GM18508 (cell line): ENCODE data around the gene TMEM191C.
"Not testable (repeated sequence)": the region's sequence is repeated elsewhere in the genome, so short reads cannot be mapped to it uniquely, and the experiment has no call there.

ENCODE experiments used
- ATAC-seq: cut with Tn5 transposase; IDR thresholded peaks from one replicate; pipeline ENCODE4 v1.9.1; 2021; ENCODE audit warnings: moderate number of reproducible peaks; ENCODE audit not compliant: insufficient read depth, unreplicated experiment

Gene TMEM191C

DNA sequence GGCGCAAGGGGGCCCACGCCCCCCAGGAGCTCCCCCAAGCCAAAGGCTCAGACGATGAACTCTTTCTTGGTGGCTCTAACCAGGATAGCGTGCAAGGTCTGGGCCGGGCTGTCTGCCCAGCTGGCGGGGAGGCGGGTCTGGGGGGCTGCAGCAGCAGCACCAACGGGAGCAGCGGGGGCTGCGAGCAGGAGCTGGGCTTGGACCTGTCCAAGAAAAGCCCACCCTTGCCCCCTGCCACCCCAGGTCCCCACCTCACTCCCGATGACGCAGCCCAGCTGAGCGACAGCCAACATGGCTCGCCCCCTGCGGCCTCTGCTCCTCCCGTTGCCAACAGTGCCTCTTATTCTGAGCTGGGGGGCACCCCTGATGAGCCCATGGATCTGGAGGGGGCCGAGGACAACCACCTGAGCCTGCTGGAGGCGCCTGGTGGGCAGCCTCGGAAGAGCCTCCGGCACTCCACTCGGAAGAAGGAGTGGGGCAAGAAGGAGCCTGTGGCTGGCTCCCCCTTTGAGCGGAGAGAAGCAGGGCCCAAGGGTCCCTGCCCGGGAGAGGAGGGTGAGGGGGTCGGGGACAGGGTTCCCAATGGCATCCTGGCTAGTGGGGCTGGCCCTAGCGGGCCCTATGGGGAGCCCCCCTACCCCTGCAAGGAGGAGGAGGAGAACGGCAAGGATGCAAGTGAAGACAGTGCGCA, 21.6 kb upstream of the TMEM191C start:
- ATAC-seq: no peak

- ATAC-seq: no peak
Observed at GRCh38 chr22:21446128-21446826, 20.9 kb upstream of the TMEM191C start.

DNA sequence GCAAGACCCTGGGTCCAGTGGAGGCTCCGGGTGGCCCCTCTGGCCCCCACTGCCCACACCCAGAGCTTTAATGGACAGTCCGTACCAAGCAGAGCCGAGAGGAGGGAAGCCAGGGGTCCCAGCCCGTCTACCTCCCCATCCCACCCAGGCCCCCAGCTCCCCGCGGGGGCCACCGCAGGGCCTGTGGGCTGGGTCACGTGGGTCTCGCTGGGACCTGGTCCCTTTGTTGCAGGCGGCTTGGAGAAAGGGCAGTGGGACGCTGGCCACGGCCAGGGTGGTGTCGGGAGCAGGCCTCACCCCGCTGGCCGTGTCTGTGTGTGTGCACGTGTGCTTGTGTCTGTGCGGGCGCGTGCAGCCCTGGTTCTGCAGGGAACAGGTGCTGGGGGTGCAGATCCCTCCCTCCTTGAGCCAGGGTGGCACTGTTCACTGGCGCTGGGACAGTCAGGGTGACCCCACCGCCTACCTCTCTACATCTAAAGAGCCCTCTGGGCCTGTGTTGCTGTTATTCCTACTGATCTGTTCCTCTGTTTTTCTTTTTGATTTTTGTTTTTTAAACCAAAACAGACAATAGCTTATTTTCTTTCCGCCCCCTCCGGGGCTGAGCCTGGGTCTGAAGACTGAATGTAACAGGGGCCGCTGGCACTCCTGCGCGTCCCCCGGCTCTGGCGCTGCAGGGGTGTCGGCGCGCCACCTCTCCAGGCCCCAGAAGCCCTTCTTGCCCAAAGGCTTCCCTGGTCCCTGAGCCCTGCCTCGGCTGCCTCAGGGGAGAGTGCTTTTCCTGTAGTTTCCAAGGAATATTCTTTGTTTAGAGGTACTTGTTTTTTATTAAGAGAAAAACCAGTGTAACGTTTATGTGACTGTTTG, 20.1 kb upstream of the TMEM191C start:
- no peak for ATAC-seq

DNA sequence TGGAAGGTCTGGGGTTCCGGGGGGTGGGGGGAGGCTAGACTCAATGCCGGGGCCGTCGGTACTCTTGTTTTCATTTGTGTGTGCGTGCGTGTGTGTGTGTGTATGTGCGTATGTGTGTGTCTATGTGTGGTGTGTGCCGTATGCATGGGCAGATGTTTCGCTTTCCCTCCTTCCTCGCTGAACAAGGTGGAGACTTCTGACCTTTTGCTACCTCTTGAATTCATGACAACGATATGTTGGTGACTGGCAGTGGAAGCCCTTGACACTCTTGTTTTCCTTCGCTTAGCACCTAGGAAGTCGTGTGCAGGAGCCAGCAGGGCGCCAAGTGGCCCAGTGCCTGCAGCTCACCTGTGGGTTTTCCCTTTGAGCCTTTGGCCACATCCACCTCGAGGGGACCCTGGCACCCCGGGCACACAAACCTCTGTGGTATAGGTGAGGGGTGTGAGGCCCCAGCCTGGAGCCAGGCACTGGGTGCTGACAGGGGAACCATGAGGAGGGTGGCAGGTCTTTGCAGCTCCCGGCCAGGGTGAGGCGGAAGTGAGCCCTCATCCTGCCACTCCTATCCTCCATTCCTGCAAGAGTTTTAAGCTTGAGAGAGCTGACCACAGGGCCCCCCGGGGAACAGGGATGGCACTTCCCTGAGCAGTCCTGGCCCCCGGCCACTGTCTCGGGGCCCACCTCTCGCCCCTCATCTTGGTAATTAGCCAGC, 19.3 kb upstream of the TMEM191C start:
- ATAC-seq: no peak

DNA sequence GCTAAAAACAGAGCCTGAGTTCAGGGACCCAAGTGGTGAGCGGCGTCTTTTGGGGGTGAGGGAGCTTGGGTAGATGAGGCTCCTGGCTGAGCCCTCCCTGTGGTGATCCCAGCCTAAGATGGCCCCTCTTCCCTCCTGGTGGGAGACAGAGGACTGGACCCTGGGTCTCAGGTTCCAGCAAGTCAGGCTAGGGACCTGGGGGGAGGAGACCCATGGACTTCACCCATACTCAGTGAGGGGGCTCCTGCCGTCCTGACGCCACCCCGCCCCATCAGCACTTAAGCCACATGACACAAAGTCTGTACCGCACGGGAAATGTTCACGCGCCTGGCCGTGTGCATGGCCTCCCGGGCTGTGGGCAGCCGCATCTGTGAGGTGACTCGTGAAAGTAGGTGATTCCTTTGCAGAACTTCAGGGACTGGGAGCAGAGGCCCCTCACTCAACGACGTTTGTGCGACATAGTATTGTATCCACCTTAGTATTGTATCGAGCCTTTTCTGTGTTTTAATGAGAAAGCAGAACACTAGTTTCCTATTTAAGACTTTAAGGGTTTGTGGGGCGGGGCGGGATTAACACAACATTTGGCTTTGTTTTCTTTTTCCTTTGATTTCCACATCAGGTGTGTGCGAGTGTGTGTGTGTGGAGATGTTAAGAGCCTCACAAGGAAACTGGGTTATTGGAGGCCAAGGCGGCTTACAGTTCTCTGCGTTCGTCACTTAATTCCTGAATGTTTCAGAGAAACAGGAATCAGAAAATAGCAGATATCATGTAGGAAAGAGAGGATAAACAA, 18.4 kb upstream of the TMEM191C start:
- ATAC-seq: no peak

DNA sequence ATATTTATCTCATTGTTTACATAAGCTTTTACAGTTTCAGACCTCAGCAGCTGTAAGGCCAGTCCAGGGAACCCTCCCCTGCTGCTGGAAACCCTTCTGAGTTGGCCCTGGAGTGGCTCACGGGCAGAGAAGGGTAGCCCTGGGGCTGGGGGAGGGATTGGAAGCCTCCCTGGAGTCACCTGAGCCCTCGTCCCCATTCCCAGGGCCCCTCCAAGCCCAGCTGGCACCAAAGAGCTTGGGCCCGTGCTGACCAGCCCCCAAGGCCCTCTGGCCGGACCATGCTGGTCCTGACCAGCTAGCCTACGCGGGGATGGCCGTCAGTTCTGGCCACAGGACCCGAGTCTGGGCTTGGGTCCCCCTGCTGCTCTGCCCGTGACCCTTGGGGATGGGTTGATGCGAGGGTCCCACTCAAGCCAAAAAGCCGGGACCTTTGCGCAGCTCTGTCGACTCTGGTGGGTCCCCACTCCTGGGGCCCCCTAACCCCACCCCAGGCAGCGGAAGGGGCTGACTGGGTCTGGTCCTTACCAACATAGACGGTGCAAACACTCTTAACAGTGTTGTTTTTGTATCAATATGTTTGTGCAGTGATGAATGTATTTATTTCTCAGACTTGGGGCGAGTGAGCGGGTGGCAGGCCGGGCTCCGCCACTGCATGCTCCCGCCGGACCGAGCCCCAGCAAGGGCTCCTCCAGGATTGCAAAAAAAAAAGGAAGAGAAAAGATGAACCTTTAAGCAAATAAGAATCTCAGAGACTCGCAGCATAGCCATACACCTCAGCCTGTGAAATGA, 17.5 kb upstream of the TMEM191C start:
- ATAC-seq: no peak

- no peak for ATAC-seq
Observed at GRCh38 chr22:21450320-21450831, 16.8 kb upstream of the TMEM191C start.

DNA sequence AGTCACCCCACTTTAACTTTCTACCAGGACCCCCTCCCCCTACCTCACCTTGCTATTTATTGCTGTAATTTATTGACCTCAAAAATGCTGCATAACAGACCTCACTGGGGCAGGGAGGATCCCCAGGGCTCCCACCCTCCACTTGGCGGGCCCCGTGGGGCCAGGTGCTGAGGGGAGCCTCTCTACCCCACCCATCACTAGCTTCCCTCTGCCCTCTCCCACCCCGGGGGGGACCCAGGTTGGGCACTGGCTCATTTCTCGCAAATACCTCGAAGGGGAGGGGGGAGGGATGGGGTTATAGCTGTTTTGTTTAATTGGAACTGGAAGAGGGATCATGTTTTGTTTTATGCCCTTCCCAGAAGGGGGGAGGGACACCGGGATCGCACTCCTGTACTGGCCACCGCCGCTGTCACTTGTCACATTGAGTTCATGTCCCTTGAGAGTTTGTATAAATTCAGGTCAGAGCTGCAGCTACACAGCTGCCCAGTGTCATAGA, 16.3 kb upstream of the TMEM191C start:
- ATAC-seq: no peak

DNA sequence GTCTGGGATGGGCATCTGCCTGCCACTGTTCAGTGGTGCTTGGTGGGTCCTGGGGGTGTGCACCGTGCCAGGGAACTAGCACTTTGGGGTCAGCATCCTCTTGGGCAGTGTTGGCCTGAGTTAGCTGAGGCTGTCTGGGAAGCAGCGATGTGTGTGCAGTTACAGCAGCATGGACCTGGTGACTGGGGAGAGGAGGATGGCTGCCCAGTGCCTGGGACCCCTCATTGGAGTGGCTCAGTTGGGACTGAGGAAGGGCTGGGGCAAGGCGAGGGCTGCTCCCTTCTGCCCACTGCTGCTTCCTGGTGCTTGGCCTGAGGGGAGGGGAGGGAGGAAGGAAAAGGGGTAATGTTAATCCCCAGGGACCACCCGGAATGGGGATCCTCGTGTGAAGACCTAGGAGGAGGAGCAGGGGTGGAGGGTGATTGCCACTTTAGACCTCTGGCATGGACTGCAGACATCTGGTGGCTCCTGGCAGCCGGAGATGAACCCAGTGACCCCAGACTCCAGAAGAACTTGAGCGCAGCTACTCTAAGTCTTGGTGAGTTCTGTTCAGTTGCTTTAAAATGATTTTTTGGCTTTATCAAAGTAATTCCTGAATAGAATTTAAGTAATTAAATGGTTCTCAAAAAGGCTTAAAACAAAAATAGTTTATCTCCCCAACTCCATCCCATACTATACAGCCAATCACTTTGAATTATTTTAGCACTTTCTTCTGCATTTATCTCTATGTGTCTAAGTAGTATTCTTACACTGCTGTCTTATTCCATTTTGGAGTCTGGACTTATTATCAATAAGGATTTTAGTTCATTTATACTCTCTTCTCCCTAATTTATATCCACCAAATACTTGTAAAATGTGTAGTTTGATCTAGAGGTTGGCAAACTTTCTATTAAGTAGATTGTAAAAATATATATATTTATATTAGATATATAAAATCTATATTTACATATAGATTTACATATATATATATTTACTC, 15.4 kb upstream of the TMEM191C start:
- ATAC-seq: no peak

DNA sequence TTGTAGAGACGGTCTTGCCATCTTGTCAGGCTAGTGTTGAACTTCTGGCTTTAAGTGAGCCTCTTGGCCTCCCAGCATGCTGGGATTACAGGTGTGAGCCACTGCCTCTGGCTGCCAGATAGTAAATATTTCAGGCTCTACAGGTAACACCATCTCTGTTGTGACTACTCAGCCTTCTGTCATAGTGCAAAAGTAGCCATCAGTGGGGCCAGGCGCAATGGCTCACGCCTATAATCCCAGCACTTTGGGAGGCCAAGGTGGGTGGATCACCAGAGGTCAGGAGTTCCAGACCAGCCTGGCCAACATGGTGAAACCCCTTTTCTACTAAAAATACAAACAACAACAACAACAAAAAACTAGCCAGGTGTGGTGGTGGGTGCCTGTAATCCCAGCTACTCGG, 14.5 kb upstream of the TMEM191C start:
- ATAC-seq: not testable (repeated sequence)

DNA sequence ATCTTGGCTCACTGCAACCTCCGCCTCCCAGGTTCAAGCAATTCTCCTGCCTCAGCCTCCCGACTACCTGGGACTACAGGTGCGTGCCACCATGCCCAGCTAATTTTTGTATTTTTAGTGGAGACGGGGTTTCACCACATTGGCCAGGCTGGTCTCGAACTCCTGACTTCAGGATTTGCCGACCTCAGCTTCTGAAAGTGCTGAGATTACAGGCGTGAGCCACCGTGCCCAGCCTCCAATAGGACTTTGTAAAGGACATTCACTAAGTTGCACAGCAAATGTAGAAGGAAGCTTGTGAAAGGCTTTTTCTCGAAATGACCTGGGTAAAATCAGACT, 12.2 kb upstream of the TMEM191C start:
- ATAC-seq: not testable (repeated sequence)

- no peak for ATAC-seq
Observed at GRCh38 chr22:21455334-21456089, 11.7 kb upstream of the TMEM191C start.

- ATAC-seq: no peak
Observed at GRCh38 chr22:21457023-21457787, 10.0 kb upstream of the TMEM191C start.

GRCh38 chr22:21462672-21463071, 4.5 kb upstream of the TMEM191C start:
- ATAC-seq: not testable (repeated sequence)

GRCh38 chr22:21468194-21469096, 1.3 kb downstream of the TMEM191C start:
- peak; percentile 62 for ATAC-seq
